GM18502 (cell line): Measurements from ENCODE around the gene MARCHF3.

Experiments
- ATAC-seq: cut with Tn5 transposase; IDR thresholded peaks from one replicate; pipeline ENCODE4 v1.9.1; 2021; ENCODE audit warnings: mild to moderate bottlenecking; ENCODE audit not compliant: unreplicated experiment, poor library complexity

The MARCHF3 gene

DNA sequence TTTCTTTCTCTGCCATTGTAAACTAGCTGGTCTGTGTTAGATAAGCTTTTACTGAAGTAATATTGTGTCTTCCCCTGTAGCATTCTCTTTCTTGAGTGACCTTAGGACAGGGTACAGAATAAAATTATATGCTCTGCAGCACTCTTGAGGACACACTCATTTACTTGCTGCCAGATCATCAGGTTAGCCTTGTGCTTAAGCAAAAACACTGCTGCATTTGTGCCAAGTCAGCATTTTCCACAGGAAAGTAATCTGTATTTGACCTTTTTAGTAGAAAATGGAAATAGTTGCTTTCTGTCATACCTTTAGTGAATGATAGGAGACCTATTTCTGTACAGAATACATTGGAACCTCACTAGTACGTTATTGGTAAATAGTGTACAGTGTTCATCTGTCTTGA lies 199.2 kb downstream of the MARCHF3 start:
- no peak for ATAC-seq

GRCh38 chr5:126830061-126830460 lies 200.3 kb downstream of the MARCHF3 start:
- no peak for ATAC-seq

DNA sequence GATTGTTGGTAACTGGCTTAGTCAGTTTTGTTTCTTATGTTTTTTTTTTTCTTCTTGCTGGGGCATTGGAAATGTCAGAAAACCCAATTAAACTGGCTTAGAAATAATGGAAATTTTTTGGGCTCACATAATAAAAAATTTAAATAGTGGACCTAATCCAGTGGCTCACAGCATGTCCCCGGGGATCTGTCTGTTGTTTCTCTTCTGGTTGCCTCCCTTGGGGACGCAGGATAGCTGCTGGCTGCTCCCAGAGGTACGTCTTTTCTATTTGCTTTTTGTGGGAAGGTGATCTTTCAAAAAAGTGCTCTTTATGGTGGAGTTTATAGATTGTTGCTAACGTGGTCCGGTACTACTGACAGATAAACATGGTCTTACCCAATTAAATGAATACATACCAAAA lies 201.3 kb downstream of the MARCHF3 start:
- ATAC-seq: no peak

GRCh38 chr5:126826619-126827215 lies 203.6 kb downstream of the MARCHF3 start:
- ATAC-seq: no peak

GRCh38 chr5:126819253-126819652 lies 211.1 kb downstream of the MARCHF3 start:
- no peak for ATAC-seq

DNA sequence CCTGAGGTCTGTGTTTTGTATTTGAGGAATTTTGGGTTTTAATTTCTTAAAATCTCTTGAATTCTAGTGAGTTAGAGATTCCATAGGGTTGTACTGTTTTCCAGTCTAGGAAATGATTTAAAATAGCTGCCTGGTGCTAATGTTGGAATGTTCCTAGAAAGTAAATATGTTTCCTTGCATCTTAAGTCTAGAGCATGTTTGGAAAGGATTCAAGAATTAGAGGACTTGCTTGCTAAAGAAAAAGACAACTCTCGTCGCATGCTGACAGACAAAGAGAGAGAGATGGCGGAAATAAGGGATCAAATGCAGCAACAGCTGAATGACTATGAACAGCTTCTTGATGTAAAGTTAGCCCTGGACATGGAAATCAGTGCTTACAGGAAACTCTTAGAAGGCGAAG lies 211.6 kb downstream of the MARCHF3 start:
- ATAC-seq: no peak
